ENCODE results near the gene KIAA0319L. TPM values are rescaled to one million over a fixed set of nuclear protein-coding genes. Genes with fewer than 3 reads are reported as not detected.
A peak's percentile ranks its signal among the peaks of the same experiment; 100 is the strongest.

The KIAA0319L gene
- total RNA-seq, 1 donor = 63.0 TPM

- DNase-seq (ENCODE audit: low read depth) = peak; percentile 26
- no peak overlapping the region for H3K4me3 ChIP-seq (ENCODE audit: low read depth, low read length)
- TF ChIP-seq, protein P1, sequence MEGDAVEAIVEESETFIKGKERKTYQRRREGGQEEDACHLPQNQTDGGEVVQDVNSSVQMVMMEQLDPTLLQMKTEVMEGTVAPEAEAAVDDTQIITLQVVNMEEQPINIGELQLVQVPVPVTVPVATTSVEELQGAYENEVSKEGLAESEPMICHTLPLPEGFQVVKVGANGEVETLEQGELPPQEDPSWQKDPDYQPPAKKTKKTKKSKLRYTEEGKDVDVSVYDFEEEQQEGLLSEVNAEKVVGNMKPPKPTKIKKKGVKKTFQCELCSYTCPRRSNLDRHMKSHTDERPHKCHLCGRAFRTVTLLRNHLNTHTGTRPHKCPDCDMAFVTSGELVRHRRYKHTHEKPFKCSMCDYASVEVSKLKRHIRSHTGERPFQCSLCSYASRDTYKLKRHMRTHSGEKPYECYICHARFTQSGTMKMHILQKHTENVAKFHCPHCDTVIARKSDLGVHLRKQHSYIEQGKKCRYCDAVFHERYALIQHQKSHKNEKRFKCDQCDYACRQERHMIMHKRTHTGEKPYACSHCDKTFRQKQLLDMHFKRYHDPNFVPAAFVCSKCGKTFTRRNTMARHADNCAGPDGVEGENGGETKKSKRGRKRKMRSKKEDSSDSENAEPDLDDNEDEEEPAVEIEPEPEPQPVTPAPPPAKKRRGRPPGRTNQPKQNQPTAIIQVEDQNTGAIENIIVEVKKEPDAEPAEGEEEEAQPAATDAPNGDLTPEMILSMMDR (IDR thresholded peaks at IDR 0.05; ENCODE audit: insufficient read depth, low read depth, low read length) = no peak
Measured at GRCh38 chr1:35406103-35406502, 151.1 kb downstream of the KIAA0319L start.

DNA sequence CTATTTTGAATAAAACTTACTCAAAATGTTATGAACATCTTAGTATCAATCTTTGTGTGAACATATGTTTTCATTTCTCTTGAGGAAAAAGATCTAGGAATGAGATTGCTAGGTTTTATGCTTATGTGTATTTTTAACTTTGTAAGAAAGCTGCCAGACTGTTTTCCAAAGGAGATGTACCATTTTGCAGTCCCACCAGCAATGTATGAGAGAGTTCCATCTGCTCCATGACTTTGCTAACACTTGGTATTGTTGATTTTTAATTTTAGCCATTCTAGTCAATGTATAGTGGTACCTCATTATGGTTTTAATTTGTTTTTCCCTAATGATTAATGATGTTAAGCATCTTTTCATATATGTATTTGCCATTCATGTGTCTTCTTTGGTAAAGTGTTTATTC, 156.2 kb downstream of the KIAA0319L start:
- TF ChIP-seq, protein P1 (IDR thresholded peaks at IDR 0.05; ENCODE audit: insufficient read depth, low read depth, low read length) = no peak
- no peak for DNase-seq (ENCODE audit: low read depth)
- no peak overlapping the region for H3K4me3 ChIP-seq (ENCODE audit: low read depth, low read length)

DNA sequence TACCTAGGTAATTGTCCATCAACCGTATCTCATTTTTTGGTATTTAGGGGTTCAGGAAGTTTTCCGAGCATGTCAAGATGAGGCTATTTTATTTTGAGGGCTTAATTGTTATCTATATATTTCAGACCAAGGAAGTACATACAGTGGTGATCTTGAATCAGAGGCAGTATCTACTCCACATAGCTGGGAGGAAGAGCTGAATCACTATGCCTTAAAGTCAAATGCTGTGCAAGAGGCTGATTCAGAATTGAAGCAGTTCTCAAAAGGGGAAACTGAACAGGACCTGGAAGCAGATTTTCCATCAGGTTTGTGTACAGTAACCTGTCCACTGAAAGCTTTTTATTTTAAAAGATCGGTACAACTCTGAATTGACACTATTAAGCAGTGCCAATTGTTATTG, 158.5 kb downstream of the KIAA0319L start:
- DNase-seq (ENCODE audit: low read depth) = no peak
- no peak overlapping the region for H3K4me3 ChIP-seq (ENCODE audit: low read depth, low read length)
- TF ChIP-seq, protein P1 (IDR thresholded peaks at IDR 0.05; ENCODE audit: insufficient read depth, low read depth, low read length) = no peak

GRCh38 chr1:35394386-35394785, 162.8 kb downstream of the KIAA0319L start:
- TF ChIP-seq, protein P1 (IDR thresholded peaks at IDR 0.05; ENCODE audit: insufficient read depth, low read depth, low read length) = no peak
- DNase-seq (ENCODE audit: low read depth) = no peak
- no peak overlapping the region for H3K4me3 ChIP-seq (ENCODE audit: low read depth, low read length)

GRCh38 chr1:35390600-35391494, 166.4 kb downstream of the KIAA0319L start:
- peak; percentile 23 for DNase-seq (ENCODE audit: low read depth)
- no peak overlapping the region for H3K4me3 ChIP-seq (ENCODE audit: low read depth, low read length)
- TF ChIP-seq, protein P1 (IDR thresholded peaks at IDR 0.05; ENCODE audit: insufficient read depth, low read depth, low read length) = no peak

DNA sequence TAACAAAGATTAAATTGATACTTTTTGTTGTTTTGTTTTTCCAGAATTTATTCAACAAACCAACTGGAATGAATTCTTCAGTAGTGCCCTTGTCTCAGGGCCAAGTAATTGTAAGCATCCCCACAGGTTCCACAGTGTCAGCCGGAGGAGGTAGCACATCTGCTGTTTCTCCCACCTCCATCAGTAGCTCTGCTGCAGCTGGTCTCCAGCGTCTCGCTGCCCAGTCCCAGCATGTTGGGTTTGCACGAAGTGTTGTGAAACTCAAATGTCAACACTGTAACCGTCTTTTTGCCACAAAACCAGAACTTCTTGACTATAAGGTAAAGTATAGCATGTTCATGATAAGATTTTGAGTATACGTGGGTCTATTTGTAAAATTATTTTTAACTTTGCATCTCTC, 170.2 kb downstream of the KIAA0319L start:
- no peak for DNase-seq (ENCODE audit: low read depth)
- no peak overlapping the region for H3K4me3 ChIP-seq (ENCODE audit: low read depth, low read length)
- TF ChIP-seq, protein P1 (IDR thresholded peaks at IDR 0.05; ENCODE audit: insufficient read depth, low read depth, low read length) = no peak

All from fibroblast of villous mesenchyme (primary cell).